Measurements from ENCODE around the gene PROCA1.

GRCh38 chr17:28745786-28746411, 34.2 kb upstream of the PROCA1 start:
- TF ChIP-seq, protein P1, sequence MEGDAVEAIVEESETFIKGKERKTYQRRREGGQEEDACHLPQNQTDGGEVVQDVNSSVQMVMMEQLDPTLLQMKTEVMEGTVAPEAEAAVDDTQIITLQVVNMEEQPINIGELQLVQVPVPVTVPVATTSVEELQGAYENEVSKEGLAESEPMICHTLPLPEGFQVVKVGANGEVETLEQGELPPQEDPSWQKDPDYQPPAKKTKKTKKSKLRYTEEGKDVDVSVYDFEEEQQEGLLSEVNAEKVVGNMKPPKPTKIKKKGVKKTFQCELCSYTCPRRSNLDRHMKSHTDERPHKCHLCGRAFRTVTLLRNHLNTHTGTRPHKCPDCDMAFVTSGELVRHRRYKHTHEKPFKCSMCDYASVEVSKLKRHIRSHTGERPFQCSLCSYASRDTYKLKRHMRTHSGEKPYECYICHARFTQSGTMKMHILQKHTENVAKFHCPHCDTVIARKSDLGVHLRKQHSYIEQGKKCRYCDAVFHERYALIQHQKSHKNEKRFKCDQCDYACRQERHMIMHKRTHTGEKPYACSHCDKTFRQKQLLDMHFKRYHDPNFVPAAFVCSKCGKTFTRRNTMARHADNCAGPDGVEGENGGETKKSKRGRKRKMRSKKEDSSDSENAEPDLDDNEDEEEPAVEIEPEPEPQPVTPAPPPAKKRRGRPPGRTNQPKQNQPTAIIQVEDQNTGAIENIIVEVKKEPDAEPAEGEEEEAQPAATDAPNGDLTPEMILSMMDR (IDR thresholded peaks at IDR 0.05; ENCODE audit: borderline replicate concordance, extremely low read depth, low read length, poor library complexity, severe bottlenecking): no peak
- TF ChIP-seq EZH2 (IDR thresholded peaks at IDR 0.05; ENCODE audit: borderline replicate concordance, low read depth, low read length, severe bottlenecking): no peak
